Measurements from ENCODE around the gene TRIM52.

Gene TRIM52

DNA sequence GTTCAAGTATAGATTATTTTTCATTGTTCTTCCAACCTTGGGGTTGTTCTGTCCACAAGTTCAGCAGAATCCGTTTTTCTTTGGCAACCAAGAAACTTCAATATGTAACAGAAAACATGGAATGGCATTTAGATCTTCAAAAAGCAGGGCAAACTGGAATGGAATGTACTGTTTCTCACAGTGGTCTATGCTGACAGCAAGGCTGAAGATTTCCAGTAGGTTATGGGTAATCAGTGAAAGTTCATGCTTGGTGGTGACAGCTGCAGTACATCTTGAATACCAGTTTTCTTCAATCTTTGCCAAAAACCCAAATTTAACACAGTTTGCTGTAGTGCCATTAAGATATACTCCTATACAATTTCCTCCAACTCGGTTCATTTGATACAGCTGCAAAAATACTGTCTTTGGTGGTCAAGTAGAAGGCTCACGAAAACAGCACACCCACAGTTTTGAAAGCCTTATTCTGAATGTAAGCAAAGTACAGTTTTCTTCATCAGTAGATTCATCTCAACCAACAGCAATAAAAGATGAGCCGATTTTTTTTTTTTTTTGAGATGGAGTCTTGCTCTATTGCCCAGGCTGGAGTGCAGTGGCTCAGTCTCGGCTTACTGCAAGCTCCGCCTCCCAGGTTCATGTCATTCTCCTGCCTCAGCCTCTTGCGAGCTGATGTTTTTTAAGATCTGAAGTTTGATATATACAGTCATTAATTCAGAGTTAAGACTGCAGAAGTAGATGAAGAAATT, 4.9 kb downstream of the TRIM52 start:
- no peak for DNase-seq

DNA sequence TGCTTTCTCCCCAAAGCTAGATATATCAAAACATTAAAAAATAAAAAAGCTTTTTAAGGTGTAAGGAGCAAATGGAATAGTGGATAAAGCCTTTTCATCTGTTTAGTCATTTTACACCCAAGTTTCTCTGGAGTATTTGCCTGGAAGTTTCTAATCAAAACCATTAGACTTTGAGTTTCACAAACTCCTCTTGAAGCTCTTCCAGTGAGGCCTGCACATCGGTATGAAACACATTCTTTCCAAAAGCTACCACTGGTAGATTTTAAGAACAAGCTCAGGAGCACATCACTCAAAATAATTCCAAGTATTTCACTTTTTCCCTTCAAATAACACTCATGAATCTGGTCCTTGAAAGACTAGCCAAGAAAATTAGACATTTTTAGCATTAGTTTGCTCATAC, 5.7 kb downstream of the TRIM52 start:
- no peak for DNase-seq

DNA sequence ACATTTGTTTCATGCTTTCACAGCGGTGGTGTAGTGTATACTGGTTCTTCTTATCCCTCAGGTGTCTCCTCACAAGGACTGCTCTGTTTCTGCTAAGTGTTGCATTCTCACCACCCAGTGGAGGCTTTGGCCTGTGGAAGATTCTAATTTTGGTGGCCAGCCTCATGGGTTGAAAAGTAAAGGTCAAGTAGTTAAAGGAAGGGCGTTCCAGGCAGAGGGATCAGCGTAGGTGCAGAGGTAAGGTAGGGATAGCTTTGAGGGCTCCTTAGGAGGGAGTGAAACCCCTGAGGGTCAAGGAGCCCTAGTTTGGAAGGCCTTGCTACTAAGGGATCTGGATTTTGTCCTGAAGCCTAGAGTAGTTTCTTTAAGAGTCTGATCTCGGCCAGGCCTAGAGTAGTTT, 12.7 kb downstream of the TRIM52 start:
- no peak for DNase-seq

DNA sequence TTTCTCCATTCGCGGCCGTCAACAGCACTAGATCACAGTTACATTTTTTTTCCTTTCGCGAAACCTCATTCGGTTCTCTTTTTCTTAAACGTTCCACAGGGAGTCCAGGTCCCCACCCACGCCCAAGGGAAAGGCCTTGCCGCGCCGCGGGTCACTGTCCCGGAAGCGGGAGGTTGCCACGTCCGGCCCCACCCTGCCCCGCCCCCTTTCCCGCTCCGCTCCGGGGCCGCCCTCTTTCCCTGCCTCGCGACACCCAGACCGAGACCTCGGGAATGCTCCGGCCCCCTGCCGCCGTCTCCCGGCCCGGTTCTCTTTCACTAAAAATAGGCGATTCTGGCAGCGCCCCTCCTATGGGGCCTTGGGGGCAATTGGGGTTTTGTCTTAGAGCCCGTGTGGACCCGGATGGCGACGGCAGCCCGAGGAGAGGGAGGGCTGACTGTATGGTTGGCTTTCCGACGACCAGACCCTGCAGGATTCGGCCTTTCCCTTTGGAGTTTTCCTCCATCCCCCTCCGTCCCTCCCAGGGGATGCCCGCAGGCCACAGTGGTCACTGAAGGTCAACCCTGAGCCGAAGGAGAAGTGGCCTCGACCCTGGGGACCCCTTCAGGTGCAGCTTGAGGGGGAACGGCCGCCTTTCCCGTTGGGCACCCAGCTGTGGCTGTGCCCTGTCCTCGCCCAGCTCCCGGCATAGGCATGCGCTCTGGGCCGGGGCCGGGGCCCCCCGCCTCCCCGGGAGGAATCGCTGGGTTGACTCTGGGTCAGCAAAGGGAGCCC, 14.5 kb downstream of the TRIM52 start:
- peak; percentile 71 for DNase-seq

DNA sequence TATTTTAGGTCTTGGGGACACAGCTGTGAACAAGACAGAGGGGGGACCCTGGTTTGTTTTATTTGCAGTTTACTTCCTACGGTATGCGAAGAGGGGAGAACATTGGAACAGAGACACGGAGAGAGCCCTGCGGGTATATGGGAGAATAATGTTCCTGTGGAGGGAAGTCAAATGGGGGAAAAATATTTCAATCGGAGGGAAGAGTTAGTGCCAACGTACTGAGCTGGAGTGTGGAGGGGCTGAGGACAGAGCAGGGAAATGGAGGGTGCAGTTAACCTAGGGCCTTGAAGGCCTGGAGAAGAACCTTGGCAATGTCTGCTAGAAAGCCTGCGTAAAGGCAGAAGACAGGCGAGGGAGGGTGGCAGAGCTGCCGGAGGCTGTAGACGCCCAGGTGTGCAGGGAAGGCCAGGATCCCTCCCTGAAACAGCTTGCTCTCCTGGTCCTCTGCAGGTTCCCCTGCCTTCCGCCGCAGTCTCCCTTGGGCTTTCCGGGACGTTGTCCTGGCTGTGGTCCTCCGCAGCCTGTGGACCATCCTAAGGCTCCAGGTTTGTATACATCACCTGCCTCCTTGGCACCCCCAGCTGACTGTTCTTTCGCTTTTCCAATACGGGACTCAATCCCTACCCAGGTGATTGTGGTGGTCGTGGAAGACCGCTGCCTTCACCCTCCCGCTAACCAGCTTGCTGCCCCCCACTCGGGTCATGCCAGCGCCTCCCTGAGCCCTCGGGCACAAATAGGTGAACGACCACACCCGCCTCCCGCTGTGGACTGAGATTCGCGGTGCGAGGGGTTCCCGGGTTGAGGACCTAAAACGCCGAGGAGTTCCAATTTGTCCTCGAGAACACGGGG, 15.3 kb downstream of the TRIM52 start:
- no peak for DNase-seq

DNA sequence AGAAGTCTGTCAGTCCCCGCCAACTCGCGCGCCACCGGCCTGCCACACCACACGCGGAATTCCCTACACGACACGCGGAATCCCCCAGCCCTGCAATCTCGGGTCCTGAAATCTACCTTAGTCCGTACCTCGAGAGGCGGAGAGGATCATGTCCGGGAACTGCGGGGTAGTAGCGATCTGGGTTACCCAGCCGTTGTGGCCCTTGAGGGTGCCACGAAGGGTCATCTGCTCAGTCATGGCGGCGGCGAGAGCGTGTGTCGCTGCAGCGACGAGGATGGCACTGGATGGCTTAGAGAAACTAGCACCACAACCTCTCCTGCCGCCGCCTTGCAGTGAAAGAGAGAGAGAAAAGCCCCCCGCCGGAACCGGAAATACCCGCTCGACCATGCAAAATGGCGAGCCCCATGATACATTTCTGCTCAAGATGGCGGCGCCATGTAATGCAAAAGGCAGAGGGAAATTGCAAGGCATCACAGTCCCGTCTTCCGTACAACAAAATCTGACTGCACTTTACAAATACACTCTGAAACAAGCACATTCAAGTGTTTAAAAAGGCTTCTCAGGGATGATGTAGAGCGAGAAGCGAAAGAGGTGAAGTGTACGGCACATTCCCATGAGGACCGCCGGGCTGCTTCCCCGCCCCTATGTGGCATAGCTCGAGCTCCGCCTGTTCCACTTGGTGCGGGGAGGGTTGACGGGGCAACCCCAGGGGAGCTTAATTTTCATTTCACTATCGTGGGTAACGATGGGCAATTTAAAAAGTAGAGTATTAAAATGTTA, 17.2 kb downstream of the TRIM52 start, which contains the start of gene RACK1:
TSS of gene RACK1 (minus strand) at position 343 of the 780 bp plus-strand sequence. CDS start at position 237, 106 bp downstream.
- DNase-seq = peak; percentile 85

DNA sequence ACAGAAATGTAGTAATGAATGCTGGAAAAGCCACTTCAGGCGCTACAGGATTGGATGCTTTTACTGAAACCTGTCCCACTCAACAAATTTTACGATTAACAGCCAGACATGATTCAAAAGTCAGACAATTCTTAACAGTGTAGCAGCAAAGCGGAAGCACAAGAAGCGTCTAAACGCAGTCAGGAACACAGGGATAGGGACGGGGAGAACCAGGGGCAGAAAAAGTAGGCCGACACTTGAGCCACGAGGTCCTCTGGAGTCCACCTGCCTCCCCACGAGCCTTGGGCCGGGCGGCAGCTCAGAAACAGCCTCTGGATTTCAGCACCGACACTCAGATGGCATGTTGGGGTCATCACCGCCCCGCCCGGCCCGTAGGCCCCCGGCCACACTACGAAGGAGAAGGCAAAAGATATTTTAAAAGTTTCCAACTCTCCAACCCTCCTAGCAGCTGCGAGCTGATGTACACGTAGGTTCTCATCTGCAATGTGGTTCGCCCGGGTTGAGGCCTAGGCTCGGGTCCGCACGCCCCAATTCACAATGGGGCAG, 17.9 kb downstream of the TRIM52 start:
- DNase-seq = no peak

DNA sequence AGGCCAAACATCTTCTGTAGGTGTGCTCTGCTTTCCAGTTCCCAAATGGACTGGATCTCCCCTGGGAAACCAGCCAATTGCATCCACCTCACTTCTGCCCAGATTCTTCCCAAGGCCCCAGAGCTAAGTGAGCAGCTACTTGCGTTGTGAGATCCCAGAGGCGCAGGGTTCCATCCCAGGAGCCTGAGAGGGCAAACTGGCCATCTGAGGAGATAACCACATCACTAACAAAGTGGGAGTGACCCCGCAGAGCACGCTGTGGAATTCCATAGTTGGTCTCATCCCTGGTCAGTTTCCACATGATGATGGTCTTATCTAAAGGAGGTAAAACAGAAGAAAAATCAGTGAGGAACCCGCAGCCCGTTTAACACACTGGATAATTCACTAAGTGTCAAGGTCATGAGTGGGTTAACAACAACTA, 18.9 kb downstream of the TRIM52 start:
- no peak for DNase-seq

DNA sequence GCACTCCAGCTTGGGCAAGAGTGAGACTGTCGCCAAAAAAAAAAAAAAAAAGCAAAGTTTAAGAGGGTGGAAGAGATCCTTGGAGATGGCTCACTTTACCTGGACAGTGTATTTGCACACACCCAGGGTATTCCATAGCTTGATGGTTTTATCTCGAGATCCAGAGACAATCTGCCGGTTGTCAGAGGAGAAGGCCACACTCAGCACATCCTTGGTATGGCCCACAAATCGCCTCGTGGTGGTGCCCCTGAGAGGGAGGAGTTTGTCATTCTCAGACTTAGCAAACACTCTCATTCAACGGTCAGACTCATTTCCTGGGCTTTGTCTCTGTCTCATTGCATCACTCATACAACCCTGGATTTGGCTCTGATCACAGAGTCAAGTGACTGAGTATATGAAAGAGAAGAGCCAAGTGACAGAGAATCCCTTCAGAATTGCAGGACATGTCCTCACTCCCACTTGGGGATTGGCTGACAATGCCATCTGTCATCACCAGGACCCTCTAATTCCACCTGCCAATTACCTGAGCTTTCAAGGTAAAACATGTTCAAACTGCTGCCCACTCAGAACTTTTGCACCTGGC, 19.5 kb downstream of the TRIM52 start:
- no peak for DNase-seq

DNA sequence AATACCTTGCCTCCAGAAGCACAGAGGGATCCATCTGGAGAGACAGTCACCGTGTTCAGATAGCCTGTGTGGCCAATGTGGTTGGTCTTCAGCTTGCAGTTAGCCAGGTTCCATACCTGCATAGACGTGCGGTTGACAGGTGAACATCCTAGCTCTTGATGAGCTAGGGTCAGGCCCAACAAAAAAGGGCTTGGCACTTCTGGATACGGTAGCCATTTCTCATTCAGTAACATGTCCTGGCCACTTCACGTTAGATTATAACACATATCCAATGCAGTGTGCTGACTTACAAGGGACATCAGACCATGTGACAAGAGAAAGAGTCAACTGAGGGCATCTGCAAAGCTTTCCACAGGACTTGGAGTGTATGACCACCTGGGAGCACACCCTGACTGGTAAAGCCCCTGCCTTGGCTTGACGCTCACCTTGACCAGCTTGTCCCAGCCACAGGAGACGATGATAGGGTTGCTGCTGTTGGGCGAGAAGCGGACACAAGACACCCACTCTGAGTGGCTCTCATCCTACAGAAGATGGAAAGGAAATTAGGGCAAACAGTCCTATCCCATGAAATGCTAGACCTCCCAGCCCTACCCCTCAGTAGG, 21.8 kb downstream of the TRIM52 start:
- DNase-seq = no peak

DNA sequence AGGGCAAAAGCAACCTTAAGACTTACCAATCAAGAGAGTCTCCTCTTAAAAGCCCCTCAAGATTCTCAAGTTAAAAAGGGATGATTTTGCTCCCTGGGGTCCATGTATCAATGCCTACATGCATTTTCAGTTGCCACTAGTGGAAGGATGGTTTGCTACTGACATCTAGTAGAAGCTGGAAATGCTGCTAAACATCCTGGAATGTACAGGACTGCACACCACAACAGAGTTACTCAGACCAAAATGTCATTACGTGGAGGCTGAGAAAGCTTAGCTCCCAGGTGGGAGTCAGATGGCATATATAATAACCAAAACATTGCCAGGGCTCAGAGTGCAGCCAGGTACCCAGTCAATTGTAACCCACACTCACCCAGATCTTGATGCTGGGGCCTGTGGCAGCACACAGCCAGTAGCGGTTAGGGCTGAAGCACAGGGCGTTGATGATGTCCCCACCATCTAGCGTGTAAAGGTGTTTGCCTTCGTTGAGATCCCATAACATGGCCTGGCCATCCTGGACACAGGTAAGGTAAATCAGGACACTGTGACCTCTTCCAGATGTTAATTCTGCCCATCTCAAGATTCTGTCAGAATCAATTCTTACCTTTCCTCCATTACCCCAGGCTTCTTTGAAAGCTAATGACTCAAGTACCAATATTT, 23.1 kb downstream of the TRIM52 start:
- DNase-seq = no peak

DNA sequence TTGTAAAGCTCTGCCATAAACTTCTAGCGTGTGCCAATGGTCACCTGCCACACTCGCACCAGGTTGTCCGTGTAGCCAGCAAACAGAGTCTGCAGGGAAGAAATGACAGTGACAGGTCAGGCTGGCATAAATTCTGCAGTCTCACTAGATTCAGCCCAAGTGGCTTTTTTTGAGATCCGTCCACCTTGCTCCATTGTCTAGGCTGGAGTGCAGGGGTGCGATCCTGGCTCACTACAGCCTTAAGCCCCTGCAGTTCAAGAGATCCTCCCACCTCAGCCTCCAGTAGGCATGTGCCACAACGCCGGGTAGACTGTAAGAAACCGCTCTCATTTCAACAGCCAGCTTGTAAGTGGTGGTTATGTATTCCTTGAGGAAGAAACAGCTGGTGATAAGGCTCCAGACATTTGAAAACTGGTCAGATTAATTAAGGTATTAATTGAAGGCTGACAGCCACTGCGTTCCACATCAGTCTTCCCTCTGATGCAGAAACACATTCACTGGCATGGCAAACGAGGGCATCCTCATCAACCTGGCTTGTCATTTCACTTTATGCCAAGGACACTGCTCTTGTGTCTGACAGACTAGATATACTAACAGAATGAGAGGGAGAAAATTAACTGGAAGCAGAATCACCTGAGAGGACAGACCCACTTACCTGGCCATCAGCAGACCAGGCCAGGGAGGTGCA, 23.8 kb downstream of the TRIM52 start:
- DNase-seq = no peak

DNA sequence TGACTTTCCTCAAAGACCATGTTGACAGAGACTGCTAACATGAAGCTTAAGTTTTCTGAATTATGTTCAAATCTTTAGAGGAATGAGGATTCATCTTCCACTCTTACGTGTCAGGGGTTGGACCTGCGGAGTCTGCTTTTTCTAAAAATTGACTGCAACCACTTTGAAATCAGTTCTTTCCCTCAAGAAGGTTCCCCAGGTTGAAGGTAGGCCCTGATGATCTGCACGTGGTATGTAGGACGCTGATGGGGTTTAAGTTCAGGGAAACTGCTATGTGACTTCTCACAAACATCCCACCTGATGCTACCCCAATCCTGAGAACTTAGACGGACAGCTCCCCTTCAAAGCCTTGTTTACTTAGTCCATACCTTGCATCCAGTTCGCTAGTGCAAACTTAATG, 24.5 kb downstream of the TRIM52 start:
- DNase-seq = no peak

DNA sequence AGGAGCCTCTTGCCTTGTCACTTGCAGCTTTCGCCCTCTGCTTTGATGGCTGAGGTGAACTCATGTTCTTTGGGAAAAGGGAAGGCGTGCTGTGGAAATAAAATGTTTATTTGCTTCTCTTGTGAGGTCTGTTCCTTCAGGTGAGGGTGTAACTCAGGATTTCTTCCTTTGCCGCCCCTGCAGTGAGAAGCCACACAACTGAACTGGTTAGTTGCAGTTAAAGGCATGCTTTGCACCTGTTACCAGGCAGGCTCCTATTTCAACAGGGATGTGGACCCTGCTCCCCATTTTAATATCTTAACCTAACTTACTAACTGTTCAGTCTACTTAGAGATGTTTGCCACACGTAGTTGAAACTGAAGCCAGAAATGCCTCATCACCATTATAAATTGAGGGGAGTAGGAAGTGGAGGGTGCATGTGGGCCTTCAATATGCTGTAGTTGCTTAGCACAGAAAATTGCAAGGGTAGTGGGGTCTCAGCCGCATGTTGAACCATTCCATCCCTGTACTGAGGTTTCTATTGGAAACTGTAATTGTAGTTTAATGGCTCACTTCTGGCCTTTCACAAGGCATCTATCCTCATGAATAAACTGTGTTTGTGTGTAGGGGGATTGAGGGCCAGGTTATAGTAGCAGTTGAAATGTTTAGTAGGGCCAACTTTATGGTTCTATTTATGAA, 25.1 kb downstream of the TRIM52 start:
- DNase-seq = no peak

DNA sequence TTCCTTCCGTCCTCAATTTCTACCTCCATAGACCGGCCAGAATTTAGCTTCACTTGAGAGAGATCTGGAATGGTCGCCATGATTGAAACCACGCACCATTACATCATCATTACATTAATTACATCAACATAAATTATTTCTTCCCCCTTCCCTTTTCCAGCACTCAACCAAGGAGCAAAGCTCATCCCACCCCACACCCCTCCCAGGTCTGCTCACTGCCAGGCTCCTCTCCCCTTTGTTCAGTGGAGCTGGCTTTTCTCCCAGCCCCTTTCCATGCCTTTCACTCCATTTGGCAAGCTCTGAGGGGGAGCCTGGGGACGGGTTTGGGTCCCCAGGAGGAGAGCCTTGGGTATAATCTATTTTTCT, 25.6 kb downstream of the TRIM52 start:
- no peak for DNase-seq

DNA sequence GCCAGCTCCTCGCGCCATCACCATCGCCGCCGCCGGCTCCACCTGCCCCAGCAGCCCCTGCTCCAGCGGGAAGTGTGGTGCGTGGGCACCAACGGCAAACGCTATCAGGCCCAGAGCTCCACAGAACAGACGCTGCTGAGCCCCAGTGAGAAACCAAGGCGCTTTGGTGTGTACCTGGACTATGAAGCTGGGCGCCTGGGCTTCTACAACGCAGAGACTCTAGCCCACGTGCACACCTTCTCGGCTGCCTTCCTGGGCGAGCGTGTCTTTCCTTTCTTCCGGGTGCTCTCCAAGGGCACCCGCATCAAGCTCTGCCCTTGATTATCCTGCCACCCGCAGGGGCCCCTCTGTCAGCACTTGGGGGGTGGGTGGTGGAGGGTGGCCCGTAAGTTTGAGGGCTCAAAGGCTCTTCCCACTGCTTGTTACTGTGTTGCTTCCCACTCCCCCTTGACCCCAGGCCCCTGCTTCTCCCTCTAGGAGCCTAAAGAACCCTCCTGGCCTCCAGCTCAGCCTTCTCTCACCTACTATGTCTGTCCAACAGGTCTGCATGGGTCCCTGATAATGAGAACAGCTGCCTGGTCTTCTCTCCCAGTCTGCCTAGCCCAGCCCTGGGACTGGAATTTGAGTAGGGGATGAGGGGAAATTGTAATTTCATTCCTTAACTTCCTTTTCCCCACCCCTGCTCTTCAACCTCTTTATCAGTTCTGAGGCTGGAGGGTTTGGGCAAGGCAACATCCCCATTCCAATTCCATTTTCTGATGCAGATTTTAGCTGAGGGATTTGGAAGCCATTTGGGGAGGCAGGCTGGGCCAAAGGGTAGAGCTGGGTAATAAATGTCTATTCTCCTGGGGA, 26.3 kb downstream of the TRIM52 start:
- no peak for DNase-seq

DNA sequence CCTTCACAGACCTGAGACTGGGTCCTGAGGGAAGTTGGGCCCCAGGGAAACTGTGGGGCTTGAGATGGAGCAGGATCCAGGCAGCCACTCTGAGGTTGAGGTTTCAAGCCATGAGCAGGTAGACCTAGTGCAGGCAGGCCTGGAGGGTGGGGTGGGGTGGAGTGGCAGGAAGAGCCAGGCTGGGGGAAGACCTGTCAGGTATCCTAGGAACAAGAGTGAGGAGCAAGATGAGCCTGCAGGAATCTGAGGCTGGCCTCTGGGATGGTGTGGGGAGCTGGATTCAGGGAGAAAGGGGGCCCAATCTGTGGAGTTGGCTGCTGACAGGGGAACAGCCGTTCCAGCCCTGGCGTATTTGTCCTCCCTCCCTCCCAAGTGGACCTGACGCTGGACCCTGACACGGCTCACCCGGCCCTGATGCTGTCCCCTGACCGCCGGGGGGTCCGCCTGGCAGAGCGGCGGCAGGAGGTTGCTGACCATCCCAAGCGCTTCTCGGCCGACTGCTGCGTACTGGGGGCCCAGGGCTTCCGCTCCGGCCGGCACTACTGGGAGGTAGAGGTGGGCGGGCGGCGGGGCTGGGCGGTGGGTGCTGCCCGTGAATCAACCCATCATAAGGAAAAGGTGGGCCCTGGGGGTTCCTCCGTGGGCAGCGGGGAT, 27.0 kb downstream of the TRIM52 start:
- no peak for DNase-seq

All from activated effector memory CD4-positive, alpha-beta T cell treated with Interleukin-2 at 50 U/mL for 16 hours (primary cell).